Ureter (tissue), 1 donor: ENCODE results near the gene PRDM9. TPM values are rescaled to one million over a fixed set of nuclear protein-coding genes. Genes with fewer than 3 reads are reported as not detected.
"Not testable (repeated sequence)": the region's sequence is repeated elsewhere in the genome, so short reads cannot be mapped to it uniquely, and the experiment has no call there.

Experiments used
- DNase-seq: peaks from one replicate; pipeline ENCODE4 v3.0.0-alpha.2; 2020; ENCODE audit warnings: low spot score
- total RNA-seq: library from RNA; stranded (reverse); gene quantifications from one replicate; pipeline ENCODE4 v1.2.4, GENCODE V29; 2023
- donor health status: DM: yes; HTN: yes; CAD: no.

Gene PRDM9
- total RNA-seq = not detected

- peak; percentile 62 for DNase-seq
Observed at GRCh38 chr5:23507278-23507685, at the start of gene PRDM9. TSS of gene PRDM9 (plus strand) at chr5:23507609. CDS start at chr5:23509034, 1,425 bp downstream.

GRCh38 chr5:23457780-23458179 lies 49.6 kb upstream of the PRDM9 start:
- DNase-seq = no peak

DNA sequence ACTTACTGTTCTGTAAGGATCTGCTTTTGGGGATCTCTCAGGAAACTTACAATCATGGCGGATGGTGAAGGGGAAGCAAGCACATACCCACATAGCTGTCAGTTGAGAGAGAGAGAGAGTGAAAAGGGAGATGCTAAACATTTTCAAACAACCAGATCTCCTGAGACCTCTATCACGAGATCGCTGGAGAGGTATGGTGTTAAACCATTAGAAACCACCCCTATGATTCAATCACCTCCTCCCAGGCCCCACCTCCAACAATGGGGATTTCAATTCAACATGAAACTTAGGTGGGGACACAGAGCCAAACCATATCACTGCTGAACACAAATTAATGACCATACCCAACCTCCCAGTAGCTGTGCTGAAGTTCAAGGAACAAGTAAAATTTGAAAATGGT lies 48.2 kb upstream of the PRDM9 start:
- DNase-seq = no peak

- no peak for DNase-seq
Observed at GRCh38 chr5:23461576-23461975, 45.8 kb upstream of the PRDM9 start.

GRCh38 chr5:23466401-23466912 lies 41.0 kb upstream of the PRDM9 start:
- no peak for DNase-seq

DNA sequence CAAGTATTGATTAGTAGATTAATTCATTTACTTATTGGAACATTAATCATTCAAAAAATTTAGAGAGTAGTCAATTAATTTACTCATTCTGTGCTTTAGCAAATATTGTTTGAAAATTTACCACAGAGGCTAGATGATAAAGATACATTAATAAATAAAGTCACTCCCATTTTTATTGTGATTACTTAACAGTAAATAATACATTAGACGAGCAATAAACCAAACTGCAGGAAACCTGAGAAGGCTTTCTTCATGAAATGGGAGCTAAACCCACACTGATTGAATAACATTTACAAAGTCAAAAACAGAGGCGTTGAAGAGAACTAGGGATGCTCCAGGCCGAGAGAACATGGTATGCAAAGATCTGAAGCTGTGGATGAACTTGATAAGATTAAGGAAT lies 38.8 kb upstream of the PRDM9 start:
- no peak for DNase-seq

GRCh38 chr5:23473915-23474314 lies 33.5 kb upstream of the PRDM9 start:
- no peak for DNase-seq

- DNase-seq = no peak
Observed at GRCh38 chr5:23474315-23474714, 33.1 kb upstream of the PRDM9 start.

GRCh38 chr5:23476580-23476979 lies 30.8 kb upstream of the PRDM9 start:
- no peak for DNase-seq

- no peak for DNase-seq
Observed at GRCh38 chr5:23482642-23483041, 24.8 kb upstream of the PRDM9 start.

DNA sequence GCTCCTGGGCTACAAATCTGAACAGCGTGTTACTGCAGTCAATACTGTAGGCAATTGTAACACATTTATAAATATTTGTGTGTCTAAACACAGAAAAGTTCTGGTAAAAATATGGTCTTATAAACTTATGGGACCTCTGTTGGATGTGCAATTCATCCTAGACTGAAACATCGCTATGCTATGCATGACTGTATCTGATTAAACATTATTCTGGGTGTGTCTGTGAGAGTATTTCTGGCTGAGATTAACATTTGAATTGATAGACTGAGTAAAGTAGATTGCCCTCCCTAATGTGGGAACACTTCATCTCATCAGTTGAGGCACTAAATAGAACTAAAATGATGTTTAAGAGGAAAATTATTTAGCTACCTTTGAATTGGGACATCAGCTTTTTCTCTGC lies 24.3 kb upstream of the PRDM9 start:
- no peak for DNase-seq

- DNase-seq = no peak
Observed at GRCh38 chr5:23484096-23484495, 23.3 kb upstream of the PRDM9 start.

GRCh38 chr5:23486227-23486626 lies 21.2 kb upstream of the PRDM9 start:
- DNase-seq = not testable (repeated sequence)

DNA sequence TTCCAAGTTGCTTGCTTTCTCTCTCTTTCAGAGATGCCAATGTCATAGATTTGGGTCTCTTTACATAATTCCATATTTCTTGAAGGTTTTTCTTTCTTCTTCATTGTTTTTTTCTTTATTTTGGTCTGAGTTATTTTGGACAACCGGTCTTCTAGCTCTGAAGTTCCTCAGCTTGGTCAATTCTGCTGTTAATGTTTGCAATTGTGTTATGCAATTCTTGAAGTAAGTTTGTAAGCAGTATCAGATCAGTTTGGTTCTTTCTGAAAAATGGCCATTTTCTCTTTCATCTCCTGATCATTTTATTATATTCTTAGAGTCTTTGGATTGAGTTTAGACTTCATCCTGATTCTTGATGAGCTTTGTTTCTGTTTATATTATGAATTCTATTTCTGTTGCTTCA lies 16.4 kb upstream of the PRDM9 start:
- no peak for DNase-seq

GRCh38 chr5:23494558-23494957 lies 12.9 kb upstream of the PRDM9 start:
- DNase-seq = no peak

GRCh38 chr5:23496576-23496975 lies 10.8 kb upstream of the PRDM9 start:
- no peak for DNase-seq

GRCh38 chr5:23506329-23507236 lies 826 bp upstream of the PRDM9 start:
- DNase-seq = no peak

- DNase-seq = not testable (repeated sequence)
Observed at GRCh38 chr5:23510434-23510833, 3.0 kb downstream of the PRDM9 start.

DNA sequence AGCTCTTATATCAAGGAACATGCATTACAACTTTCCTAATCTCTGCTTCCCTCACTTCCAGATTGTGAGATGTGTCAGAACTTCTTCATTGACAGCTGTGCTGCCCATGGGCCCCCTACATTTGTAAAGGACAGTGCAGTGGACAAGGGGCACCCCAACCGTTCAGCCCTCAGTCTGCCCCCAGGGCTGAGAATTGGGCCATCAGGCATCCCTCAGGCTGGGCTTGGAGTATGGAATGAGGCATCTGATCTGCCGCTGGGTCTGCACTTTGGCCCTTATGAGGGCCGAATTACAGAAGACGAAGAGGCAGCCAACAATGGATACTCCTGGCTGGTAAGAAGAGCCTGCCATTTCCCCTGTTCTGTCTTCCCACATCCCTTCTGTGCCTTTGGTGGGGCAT lies 15.1 kb downstream of the PRDM9 start:
- DNase-seq = no peak

GRCh38 chr5:23523031-23523430 lies 15.6 kb downstream of the PRDM9 start:
- no peak for DNase-seq

GRCh38 chr5:23523998-23524397 lies 16.6 kb downstream of the PRDM9 start:
- DNase-seq = no peak

DNA sequence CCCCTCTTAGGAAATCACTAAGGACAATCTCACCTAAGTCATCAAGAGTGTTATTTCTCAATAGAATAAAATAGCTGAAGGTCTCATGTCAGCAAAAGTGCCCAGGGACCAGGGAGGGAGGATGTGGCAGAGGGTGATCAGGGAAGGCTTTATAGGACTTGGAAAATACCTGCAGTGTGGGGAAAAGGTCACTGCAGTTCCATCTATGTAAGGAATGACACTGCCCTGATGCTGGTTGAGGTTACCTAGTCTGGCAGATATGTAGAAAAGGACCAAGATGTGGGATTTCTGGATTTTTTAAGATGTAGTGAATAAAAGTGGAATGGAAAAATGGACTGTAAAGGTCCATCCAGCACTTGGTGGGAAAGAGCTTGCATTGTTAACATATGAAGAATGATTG lies 18.3 kb downstream of the PRDM9 start:
- DNase-seq = no peak

DNA sequence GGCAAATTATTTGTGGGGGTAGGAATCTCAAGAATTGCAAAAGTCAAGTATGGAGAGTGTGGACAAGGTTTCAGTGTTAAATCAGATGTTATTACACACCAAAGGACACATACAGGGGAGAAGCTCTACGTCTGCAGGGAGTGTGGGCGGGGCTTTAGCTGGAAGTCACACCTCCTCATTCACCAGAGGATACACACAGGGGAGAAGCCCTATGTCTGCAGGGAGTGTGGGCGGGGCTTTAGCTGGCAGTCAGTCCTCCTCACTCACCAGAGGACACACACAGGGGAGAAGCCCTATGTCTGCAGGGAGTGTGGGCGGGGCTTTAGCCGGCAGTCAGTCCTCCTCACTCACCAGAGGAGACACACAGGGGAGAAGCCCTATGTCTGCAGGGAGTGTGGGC lies 19.2 kb downstream of the PRDM9 start:
- not testable (repeated sequence) for DNase-seq
